ENCODE measurements around the gene CD44. TPM values are rescaled to one million over a fixed set of nuclear protein-coding genes. Genes with fewer than 3 reads are reported as not detected.

Gene CD44
- total and polyA plus RNA-seq, 9 donors = 75.0 to 192 (median 135) TPM

GRCh38 chr11:35207471-35208403 lies 68.8 kb downstream of the CD44 start:
- peaks cover 27% of the 10 kb centered on the region for H3K36me3 ChIP-seq (ENCODE audit: control insufficient read depth, insufficient read depth, low read length)
- no peaks in the 10 kb centered on the region for H3K4me1 ChIP-seq (ENCODE audit: control insufficient read depth, insufficient read depth, low read length)
- no CpG with 5 or more reads among the region's 10 CpGs for WGBS (ENCODE audit: insufficient coverage)
- H3K27me3 ChIP-seq (ENCODE audit: control insufficient read depth, insufficient read depth, low read length) = no peaks in the 10 kb centered on the region
- no peak overlapping the region for H3K27ac ChIP-seq (ENCODE audit: low read length)
- no peak for DNase-seq
- peaks cover 2% of the 10 kb centered on the region for H3K9me3 ChIP-seq (replicated peaks; ENCODE audit: control insufficient read depth, low read depth, low read length)
- no peak overlapping the region for H3K4me3 ChIP-seq (ENCODE audit: low read length)

GRCh38 chr11:35208795-35209194 lies 69.8 kb downstream of the CD44 start:
- peaks cover 27% of the 10 kb centered on the region for H3K36me3 ChIP-seq (ENCODE audit: control insufficient read depth, insufficient read depth, low read length)

GRCh38 chr11:35210876-35211546 lies 72.0 kb downstream of the CD44 start:
- DNase-seq = no peak
- no peaks in the 10 kb centered on the region for H3K4me1 ChIP-seq (ENCODE audit: control insufficient read depth, insufficient read depth, low read length)
- H3K27me3 ChIP-seq (ENCODE audit: control insufficient read depth, insufficient read depth, low read length) = no peaks in the 10 kb centered on the region
- WGBS (ENCODE audit: insufficient coverage) = no CpG with 5 or more reads among the region's 3 CpGs
- peaks cover 27% of the 10 kb centered on the region for H3K36me3 ChIP-seq (ENCODE audit: control insufficient read depth, insufficient read depth, low read length)
- H3K27ac ChIP-seq (ENCODE audit: low read length) = no peak overlapping the region
- peaks cover 2% of the 10 kb centered on the region for H3K9me3 ChIP-seq (replicated peaks; ENCODE audit: control insufficient read depth, low read depth, low read length)
- H3K4me3 ChIP-seq (ENCODE audit: low read length) = no peak overlapping the region

More at GRCh38 chr11:35208795-35209194, 69.8 kb downstream of the CD44 start:
- no peak for DNase-seq
- H3K27me3 ChIP-seq (ENCODE audit: control insufficient read depth, insufficient read depth, low read length) = no peaks in the 10 kb centered on the region
- WGBS (ENCODE audit: insufficient coverage) = 60% methylated on average over 1 of the region's 4 CpGs
- no peak overlapping the region for H3K4me3 ChIP-seq (ENCODE audit: low read length)
- no peaks in the 10 kb centered on the region for H3K4me1 ChIP-seq (ENCODE audit: control insufficient read depth, insufficient read depth, low read length)
- peaks cover 2% of the 10 kb centered on the region for H3K9me3 ChIP-seq (replicated peaks; ENCODE audit: control insufficient read depth, low read depth, low read length)
- H3K27ac ChIP-seq (ENCODE audit: low read length) = no peak overlapping the region

- H3K36me3 ChIP-seq (ENCODE audit: control insufficient read depth, insufficient read depth, low read length) = peaks cover 34% of the 10 kb centered on the region
- peaks cover 2% of the 10 kb centered on the region for H3K9me3 ChIP-seq (replicated peaks; ENCODE audit: control insufficient read depth, low read depth, low read length)
- H3K27me3 ChIP-seq (ENCODE audit: control insufficient read depth, insufficient read depth, low read length) = no peaks in the 10 kb centered on the region
- no peak overlapping the region for H3K27ac ChIP-seq (ENCODE audit: low read length)
- WGBS (ENCODE audit: insufficient coverage) = no CpG with 5 or more reads among the region's 3 CpGs
- DNase-seq = peak; percentile 53
- H3K4me3 ChIP-seq (ENCODE audit: low read length) = no peak overlapping the region
- H3K4me1 ChIP-seq (ENCODE audit: control insufficient read depth, insufficient read depth, low read length) = no peaks in the 10 kb centered on the region
Measured at GRCh38 chr11:35211952-35212351, 73.0 kb downstream of the CD44 start.

- Histone ChIP-seq H3K27me3 (ENCODE audit: control insufficient read depth, insufficient read depth, low read length) (no peaks in the 10 kb centered on the region), H3K36me3 (ENCODE audit: control insufficient read depth, insufficient read depth, low read length) (peaks cover 42% of the 10 kb centered on the region), H3K27ac (ENCODE audit: low read length) (no peak overlapping the region), H3K9me3 (replicated peaks; ENCODE audit: control insufficient read depth, low read depth, low read length) (peaks cover 2% of the 10 kb centered on the region), H3K4me3 (ENCODE audit: low read length) (no peak overlapping the region), H3K4me1 (ENCODE audit: control insufficient read depth, insufficient read depth, low read length) (no peaks in the 10 kb centered on the region)
- no peak for DNase-seq
- no CpG with 5 or more reads among the region's 2 CpGs for WGBS (ENCODE audit: insufficient coverage)
Measured at GRCh38 chr11:35214226-35214770, 75.3 kb downstream of the CD44 start.

GRCh38 chr11:35214792-35215193 lies 75.8 kb downstream of the CD44 start:
- Histone ChIP-seq H3K9me3 (replicated peaks; ENCODE audit: control insufficient read depth, low read depth, low read length) (peaks cover under 1% of the 10 kb centered on the region), H3K36me3 (ENCODE audit: control insufficient read depth, insufficient read depth, low read length) (peaks cover 47% of the 10 kb centered on the region), H3K4me1 (ENCODE audit: control insufficient read depth, insufficient read depth, low read length) (no peaks in the 10 kb centered on the region), H3K27ac (ENCODE audit: low read length) (no peak overlapping the region), H3K4me3 (ENCODE audit: low read length) (no peak overlapping the region), H3K27me3 (ENCODE audit: control insufficient read depth, insufficient read depth, low read length) (no peaks in the 10 kb centered on the region)
- DNase-seq = no peak
- WGBS (ENCODE audit: insufficient coverage) = no CpG with 5 or more reads among the region's 1 CpG

- peaks cover 50% of the 10 kb centered on the region for H3K36me3 ChIP-seq (ENCODE audit: control insufficient read depth, insufficient read depth, low read length)
- no peaks in the 10 kb centered on the region for H3K4me1 ChIP-seq (ENCODE audit: control insufficient read depth, insufficient read depth, low read length)
- no peak overlapping the region for H3K27ac ChIP-seq (ENCODE audit: low read length)
- no peaks in the 10 kb centered on the region for H3K9me3 ChIP-seq (replicated peaks; ENCODE audit: control insufficient read depth, low read depth, low read length)
- no peak overlapping the region for H3K4me3 ChIP-seq (ENCODE audit: low read length)
- H3K27me3 ChIP-seq (ENCODE audit: control insufficient read depth, insufficient read depth, low read length) = no peaks in the 10 kb centered on the region
- no peak for DNase-seq
Measured at GRCh38 chr11:35215945-35216344, 77.0 kb downstream of the CD44 start.

- WGBS (ENCODE audit: insufficient coverage) = 73% methylated on average over 1 of the region's 3 CpGs
- Histone ChIP-seq H3K4me1 (ENCODE audit: control insufficient read depth, insufficient read depth, low read length) (no peaks in the 10 kb centered on the region), H3K36me3 (ENCODE audit: control insufficient read depth, insufficient read depth, low read length) (peaks cover 54% of the 10 kb centered on the region), H3K27ac (ENCODE audit: low read length) (no peak overlapping the region), H3K4me3 (ENCODE audit: low read length) (no peak overlapping the region), H3K9me3 (replicated peaks; ENCODE audit: control insufficient read depth, low read depth, low read length) (no peaks in the 10 kb centered on the region), H3K27me3 (ENCODE audit: control insufficient read depth, insufficient read depth, low read length) (no peaks in the 10 kb centered on the region)
- no peak for DNase-seq
Measured at GRCh38 chr11:35216962-35217678, 78.1 kb downstream of the CD44 start.

GRCh38 chr11:35218956-35219355 lies 80.0 kb downstream of the CD44 start:
- Histone ChIP-seq H3K9me3 (replicated peaks; ENCODE audit: control insufficient read depth, low read depth, low read length) (no peaks in the 10 kb centered on the region), H3K27me3 (ENCODE audit: control insufficient read depth, insufficient read depth, low read length) (no peaks in the 10 kb centered on the region), H3K4me1 (ENCODE audit: control insufficient read depth, insufficient read depth, low read length) (peaks cover 9% of the 10 kb centered on the region), H3K27ac (ENCODE audit: low read length) (no peak overlapping the region), H3K36me3 (ENCODE audit: control insufficient read depth, insufficient read depth, low read length) (peaks cover 57% of the 10 kb centered on the region), H3K4me3 (ENCODE audit: low read length) (no peak overlapping the region)
- WGBS (ENCODE audit: insufficient coverage) = no CpG with 5 or more reads among the region's 1 CpG
- DNase-seq = no peak

GRCh38 chr11:35223371-35223796 lies 84.4 kb downstream of the CD44 start:
- Histone ChIP-seq H3K9me3 (replicated peaks; ENCODE audit: control insufficient read depth, low read depth, low read length) (no peaks in the 10 kb centered on the region), H3K4me3 (ENCODE audit: low read length) (no peak overlapping the region), H3K36me3 (ENCODE audit: control insufficient read depth, insufficient read depth, low read length) (peaks cover 52% of the 10 kb centered on the region), H3K27me3 (ENCODE audit: control insufficient read depth, insufficient read depth, low read length) (no peaks in the 10 kb centered on the region), H3K4me1 (ENCODE audit: control insufficient read depth, insufficient read depth, low read length) (peaks cover 9% of the 10 kb centered on the region), H3K27ac (ENCODE audit: low read length) (peak overlapping the region; percentile 80)
- peak; percentile 94 for DNase-seq
- WGBS (ENCODE audit: insufficient coverage) = 15% methylated on average over 6 of the region's 9 CpGs
